GM21723 (cell line): ENCODE data around the gene ANKRD9.

ENCODE experiments used
- ATAC-seq: cut with Tn5 transposase; IDR thresholded peaks from one replicate; pipeline ENCODE4 v1.9.1; 2021; ENCODE audit warnings: mild to moderate bottlenecking, moderate library complexity; ENCODE audit not compliant: unreplicated experiment

The ANKRD9 gene

GRCh38 chr14:102499401-102500157 lies 10.0 kb downstream of the ANKRD9 start:
- ATAC-seq, result no peak

GRCh38 chr14:102498678-102499265 lies 10.8 kb downstream of the ANKRD9 start:
- ATAC-seq, result no peak

GRCh38 chr14:102497998-102498677 lies 11.4 kb downstream of the ANKRD9 start:
- ATAC-seq, result no peak

- no peak for ATAC-seq
Observed at GRCh38 chr14:102496958-102497744, 12.4 kb downstream of the ANKRD9 start.

GRCh38 chr14:102496331-102496691 lies 13.3 kb downstream of the ANKRD9 start:
- ATAC-seq, result no peak

GRCh38 chr14:102495491-102496330 lies 13.9 kb downstream of the ANKRD9 start:
- ATAC-seq, result no peak

- no peak for ATAC-seq
Observed at GRCh38 chr14:102493585-102493984, 16.0 kb downstream of the ANKRD9 start.

GRCh38 chr14:102493096-102493495 lies 16.5 kb downstream of the ANKRD9 start:
- no peak for ATAC-seq

- ATAC-seq, result no peak
Observed at GRCh38 chr14:102492531-102492910, 17.1 kb downstream of the ANKRD9 start.

GRCh38 chr14:102491786-102492530 lies 17.6 kb downstream of the ANKRD9 start:
- no peak for ATAC-seq

GRCh38 chr14:102491366-102491765 lies 18.2 kb downstream of the ANKRD9 start:
- ATAC-seq, result no peak

GRCh38 chr14:102490456-102490855 lies 19.1 kb downstream of the ANKRD9 start:
- ATAC-seq, result no peak

- no peak for ATAC-seq
Observed at GRCh38 chr14:102487204-102487577, 22.4 kb downstream of the ANKRD9 start.

- no peak for ATAC-seq
Observed at GRCh38 chr14:102486513-102487203, 22.9 kb downstream of the ANKRD9 start.

GRCh38 chr14:102485693-102486512 lies 23.7 kb downstream of the ANKRD9 start:
- no peak for ATAC-seq

GRCh38 chr14:102484316-102484715 lies 25.3 kb downstream of the ANKRD9 start:
- ATAC-seq, result no peak

GRCh38 chr14:102481791-102482238 lies 27.8 kb downstream of the ANKRD9 start:
- no peak for ATAC-seq

- ATAC-seq, result no peak
Observed at GRCh38 chr14:102481371-102481770, 28.2 kb downstream of the ANKRD9 start.
